Right atrium auricular region (tissue), 2 donors: ENCODE data around the gene SLIT3. TPM values are rescaled to one million over a fixed set of nuclear protein-coding genes. Genes with fewer than 3 reads are reported as not detected.

Experiments used
- DNase-seq: peaks from one replicate; pipeline ENCODE4 v3.0.0-alpha.2; 2019; ENCODE audit warnings: low spot score
- H3K27ac ChIP-seq, 2 donors: fragments of 200-600 bp; sonication (generic); 1 replicate in 1 of 2; 2 replicates in 1 of 2; pipeline ENCODE4 v1.5.1; 2016 to 2019
- H3K27me3 ChIP-seq, 2 donors: fragments of 200-600 bp; sonication (generic); one replicate each; pipeline versions ENCODE4 v1.5.1 to v1.6.0; 2017 to 2019
- H3K36me3 ChIP-seq: fragments of 200-600 bp; sonication (generic); one replicate; pipeline ENCODE4 v1.5.1; 2016
- H3K4me1 ChIP-seq, 2 donors: fragments of 200-600 bp; sonication (generic); one replicate each; pipeline versions ENCODE4 v1.5.1 to v1.6.0; 2017 to 2019
- H3K4me3 ChIP-seq, 2 donors: fragments of 200-600 bp; sonication (generic); 1 replicate in 1 of 2; 2 replicates in 1 of 2; pipeline ENCODE4 v1.5.1; 2017 to 2019; ENCODE audit warnings: mild to moderate bottlenecking in 1 of 2, moderate library complexity in 1 of 2
- H3K9me3 ChIP-seq, 2 donors: fragments of 200-600 bp; sonication (generic); one replicate each; pipeline ENCODE4 v1.5.1; 2019
- total RNA-seq, 2 donors: library from RNA; depleted of rRNA; stranded (reverse); fragments of >200 nt; gene quantifications; one replicate each; pipeline ENCODE4 v1.1.0, GENCODE V29; 2016
- TF ChIP-seq, protein P1 (sequence below), 2 donors: fragments of 200-600 bp; sonication (generic); IDR thresholded peaks; one replicate each; pipeline ENCODE4 v1.5.1; 2019; ENCODE audit warnings: antibody characterized with exemption in 2 of 2

The SLIT3 gene
- total RNA-seq, 2 donors from 2014 or later: 66.1 to 85.8 TPM

DNA sequence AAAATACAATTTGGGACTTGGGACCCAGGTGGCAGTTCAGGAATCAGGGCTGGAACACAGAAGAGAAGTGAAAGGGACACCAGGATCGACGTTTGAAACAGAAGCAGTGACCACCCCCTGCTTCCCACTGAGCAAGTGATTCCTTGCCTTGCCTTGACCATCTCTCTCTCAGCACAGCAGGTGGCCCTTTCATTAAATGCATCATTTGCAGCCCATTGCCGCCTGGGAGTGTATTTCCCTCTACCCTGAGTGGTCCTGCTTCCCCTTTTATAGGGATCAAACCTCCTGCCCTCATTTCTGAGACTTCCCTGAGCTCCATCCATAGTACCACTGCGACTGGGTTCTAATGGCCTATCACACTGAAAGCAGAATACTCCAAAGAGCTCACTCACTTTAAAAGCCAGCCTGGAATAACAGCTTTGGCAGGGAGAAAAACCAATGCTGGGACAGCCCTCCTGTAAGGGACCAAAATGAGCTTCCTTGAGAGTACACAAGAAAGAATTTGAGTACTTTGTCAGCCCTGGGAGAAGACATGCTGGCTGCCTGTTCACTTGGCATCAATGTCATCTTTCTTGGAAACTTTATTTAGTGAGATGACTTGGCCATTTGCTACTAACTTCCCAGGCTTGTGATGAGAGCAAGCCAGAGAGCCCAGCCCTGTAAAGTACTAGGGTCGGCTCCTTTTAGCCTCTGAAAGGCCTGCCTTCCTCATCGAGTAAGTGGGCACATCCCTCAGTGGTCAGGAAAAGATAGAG, 149.7 kb downstream of the SLIT3 start:
- Histone ChIP-seq H3K36me3 (no peaks in the 10 kb centered on the region), H3K9me3 (no peaks in the 10 kb centered on the region), H3K4me3 (no peak overlapping the region), H3K4me1 (peaks cover 0 to 13% of the 10 kb centered on the region in 2 donors), H3K27ac (no peak overlapping the region), H3K27me3 (no peaks in the 10 kb centered on the region)
- TF ChIP-seq, protein P1, sequence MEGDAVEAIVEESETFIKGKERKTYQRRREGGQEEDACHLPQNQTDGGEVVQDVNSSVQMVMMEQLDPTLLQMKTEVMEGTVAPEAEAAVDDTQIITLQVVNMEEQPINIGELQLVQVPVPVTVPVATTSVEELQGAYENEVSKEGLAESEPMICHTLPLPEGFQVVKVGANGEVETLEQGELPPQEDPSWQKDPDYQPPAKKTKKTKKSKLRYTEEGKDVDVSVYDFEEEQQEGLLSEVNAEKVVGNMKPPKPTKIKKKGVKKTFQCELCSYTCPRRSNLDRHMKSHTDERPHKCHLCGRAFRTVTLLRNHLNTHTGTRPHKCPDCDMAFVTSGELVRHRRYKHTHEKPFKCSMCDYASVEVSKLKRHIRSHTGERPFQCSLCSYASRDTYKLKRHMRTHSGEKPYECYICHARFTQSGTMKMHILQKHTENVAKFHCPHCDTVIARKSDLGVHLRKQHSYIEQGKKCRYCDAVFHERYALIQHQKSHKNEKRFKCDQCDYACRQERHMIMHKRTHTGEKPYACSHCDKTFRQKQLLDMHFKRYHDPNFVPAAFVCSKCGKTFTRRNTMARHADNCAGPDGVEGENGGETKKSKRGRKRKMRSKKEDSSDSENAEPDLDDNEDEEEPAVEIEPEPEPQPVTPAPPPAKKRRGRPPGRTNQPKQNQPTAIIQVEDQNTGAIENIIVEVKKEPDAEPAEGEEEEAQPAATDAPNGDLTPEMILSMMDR (IDR thresholded peaks at IDR 0.05): no peak
- no peak for DNase-seq

DNA sequence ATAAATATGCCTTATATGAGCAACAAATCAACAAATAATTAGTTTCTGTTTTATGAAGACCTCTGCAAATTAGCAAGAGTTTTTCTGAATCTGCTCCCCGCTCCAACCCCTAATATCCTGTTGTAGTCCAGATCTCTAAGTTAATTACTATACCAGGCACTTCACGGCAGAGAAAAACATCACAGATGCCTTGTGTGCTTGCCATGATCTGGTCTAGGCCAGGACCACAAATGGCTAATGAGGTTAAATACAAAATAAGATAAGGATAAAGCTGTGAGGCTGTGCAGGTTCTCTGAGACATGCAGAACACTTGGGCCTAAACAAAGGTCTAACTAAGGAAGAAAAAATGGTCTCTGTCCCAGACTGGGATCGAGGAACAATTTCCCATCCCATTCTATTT, 150.8 kb downstream of the SLIT3 start:
- peaks cover 0 to 13% of the 10 kb centered on the region in 2 donors for H3K4me1 ChIP-seq
- H3K9me3 ChIP-seq: no peaks in the 10 kb centered on the region

DNA sequence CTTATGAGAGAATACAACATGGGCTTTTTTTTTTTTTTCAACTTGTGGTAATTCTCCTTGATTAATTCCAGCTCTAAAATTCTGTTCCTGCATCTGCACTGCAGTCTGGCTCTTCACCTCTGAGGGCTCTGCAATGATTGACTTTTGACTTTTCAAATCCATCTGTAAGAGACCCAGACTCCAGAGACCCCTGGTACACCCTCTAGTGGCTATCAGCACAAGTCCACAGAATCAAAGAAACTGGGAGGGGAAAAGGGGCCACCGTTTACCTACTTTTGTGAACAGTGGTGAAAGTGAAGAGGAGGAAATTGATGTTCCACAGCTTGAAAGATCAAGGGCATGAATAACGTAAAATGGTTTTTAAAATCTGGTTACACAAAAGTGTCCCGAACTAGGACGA, 151.6 kb downstream of the SLIT3 start:
- no peaks in the 10 kb centered on the region for H3K36me3 ChIP-seq
- H3K27ac ChIP-seq: no peak overlapping the region
- H3K4me1 ChIP-seq: peaks cover 0 to 13% of the 10 kb centered on the region in 2 donors
- TF ChIP-seq, protein P1 (IDR thresholded peaks at IDR 0.05): no peak
- no peak for DNase-seq
- no peaks in the 10 kb centered on the region for H3K27me3 ChIP-seq
- H3K9me3 ChIP-seq: no peaks in the 10 kb centered on the region
- H3K4me3 ChIP-seq: no peak overlapping the region

More for the DNA sequence above, 150.8 kb downstream of the SLIT3 start:
- DNase-seq: no peak
- H3K27ac ChIP-seq: no peak overlapping the region
- H3K27me3 ChIP-seq: no peaks in the 10 kb centered on the region
- H3K4me3 ChIP-seq: no peak overlapping the region
- no peaks in the 10 kb centered on the region for H3K36me3 ChIP-seq
- TF ChIP-seq, protein P1 (IDR thresholded peaks at IDR 0.05): no peak

DNA sequence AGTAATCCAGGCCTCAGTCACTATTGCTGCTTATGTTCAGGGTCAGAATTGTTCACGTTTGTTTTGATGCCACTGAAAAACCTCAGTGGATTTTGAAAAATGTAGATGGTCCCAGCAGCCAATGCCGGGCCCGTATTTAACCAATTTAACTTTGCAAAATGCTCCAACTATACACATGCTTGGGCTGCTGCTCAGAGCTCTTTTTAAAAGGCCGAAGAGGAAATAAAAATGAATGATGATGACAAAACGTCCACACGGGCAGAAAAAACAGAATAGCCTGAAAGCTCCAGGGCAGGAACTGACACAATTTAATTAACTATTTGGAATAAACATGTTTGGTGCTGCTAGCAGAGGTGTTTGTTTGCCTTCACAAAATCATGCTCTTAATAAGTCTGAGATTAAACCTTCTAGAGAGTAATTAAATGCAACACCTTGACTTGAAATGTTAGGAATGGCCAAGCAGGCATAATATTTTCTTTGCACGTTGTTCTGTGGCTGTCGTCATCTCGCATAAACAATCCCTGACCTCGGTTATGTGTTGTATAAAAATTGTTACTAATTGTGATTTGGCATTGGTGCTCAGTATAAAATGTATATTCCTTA, 152.7 kb downstream of the SLIT3 start:
- no peaks in the 10 kb centered on the region for H3K36me3 ChIP-seq
- peaks cover 0 to 13% of the 10 kb centered on the region in 2 donors for H3K4me1 ChIP-seq
- H3K27ac ChIP-seq: no peak overlapping the region
- no peak overlapping the region for H3K4me3 ChIP-seq
- H3K9me3 ChIP-seq: no peaks in the 10 kb centered on the region
- no peak for DNase-seq
- no peaks in the 10 kb centered on the region for H3K27me3 ChIP-seq
- TF ChIP-seq, protein P1 (IDR thresholded peaks at IDR 0.05): no peak

DNA sequence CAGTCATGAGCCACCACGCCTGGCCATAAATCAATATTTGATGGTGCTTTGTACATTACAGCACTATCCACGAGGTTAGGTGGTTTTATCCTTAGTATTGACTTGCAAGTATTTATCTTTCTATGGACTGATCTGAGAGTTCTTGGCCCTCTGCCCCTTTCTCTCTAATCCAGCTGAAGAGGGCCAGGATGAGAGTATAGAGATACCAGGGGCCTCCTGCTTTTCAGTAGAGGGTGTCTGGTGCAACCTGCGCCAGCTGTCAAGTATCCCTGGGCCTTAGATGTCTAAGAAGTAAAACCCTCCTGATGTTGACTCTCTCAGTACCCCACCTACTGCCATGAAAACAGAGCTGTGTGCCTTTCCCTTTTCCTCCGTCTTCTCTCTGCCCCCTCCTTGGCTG, 153.4 kb downstream of the SLIT3 start:
- TF ChIP-seq, protein P1 (IDR thresholded peaks at IDR 0.05): no peak
- Histone ChIP-seq H3K36me3 (no peaks in the 10 kb centered on the region), H3K27me3 (no peaks in the 10 kb centered on the region), H3K4me3 (no peak overlapping the region), H3K9me3 (no peaks in the 10 kb centered on the region), H3K4me1 (peaks cover 0 to 14% of the 10 kb centered on the region in 2 donors), H3K27ac (no peak overlapping the region)
- no peak for DNase-seq
